Measurements from ENCODE around the gene FLT4.

GRCh38 chr5:180623411-180623834 lies 26.0 kb downstream of the FLT4 start:
- no peak for TF ChIP-seq EZH2 (IDR thresholded peaks at IDR 0.05; ENCODE audit: insufficient read depth, low read length)
- TF ChIP-seq CTCF (IDR thresholded peaks at IDR 0.05; ENCODE audit: insufficient read depth, low read depth, low read length) = no peak

Data from astrocyte (in vitro differentiated cells and primary cell).